ENCODE results near the gene EPHB6.

Gene EPHB6

DNA sequence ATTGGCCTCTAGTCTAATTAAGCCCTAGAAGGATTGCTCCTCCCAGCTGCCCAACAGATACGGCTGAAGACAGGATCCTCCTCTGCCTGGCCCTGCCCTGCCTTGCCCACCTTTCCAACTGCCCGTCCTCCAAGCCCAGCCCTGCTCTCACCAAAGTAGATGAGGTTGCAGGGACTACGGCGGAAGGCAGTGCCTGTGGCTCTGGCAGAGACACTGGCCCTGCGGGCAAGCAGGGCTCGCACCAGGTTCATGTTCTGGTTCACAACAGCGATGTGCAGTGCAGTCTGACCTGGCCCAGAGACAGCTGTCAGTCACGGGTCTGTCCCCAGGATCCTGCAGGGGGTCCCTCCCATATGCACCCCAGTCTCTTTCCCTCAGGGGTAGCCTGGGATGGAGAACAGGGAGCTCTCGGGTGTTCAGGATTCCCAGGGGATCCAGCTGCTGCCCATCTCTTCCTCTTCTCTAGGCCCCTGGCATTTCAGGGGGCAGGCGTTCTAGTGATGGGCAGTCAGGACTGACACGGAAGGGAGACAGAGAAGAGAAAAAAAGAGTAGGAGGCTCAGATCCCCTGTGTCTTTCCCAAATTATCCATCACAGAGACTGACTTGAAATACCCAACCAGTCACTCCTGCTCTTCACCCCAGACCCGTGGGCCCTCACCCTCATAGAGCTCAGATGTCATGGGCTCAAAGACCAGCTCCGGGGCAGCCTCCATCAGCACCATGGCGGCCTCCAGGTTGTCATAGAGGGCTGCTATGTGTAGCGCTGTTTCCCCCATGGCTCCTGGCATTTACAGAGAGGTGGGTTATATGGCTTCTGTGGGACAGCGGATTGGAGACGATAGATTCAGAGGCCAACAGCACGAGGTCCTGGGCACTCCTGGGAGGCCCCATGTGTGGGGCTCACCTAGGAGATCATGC lies 22.4 kb downstream of the EPHB6 start:
- DNase-seq (ENCODE audit: low spot score) = no peak

DNA sequence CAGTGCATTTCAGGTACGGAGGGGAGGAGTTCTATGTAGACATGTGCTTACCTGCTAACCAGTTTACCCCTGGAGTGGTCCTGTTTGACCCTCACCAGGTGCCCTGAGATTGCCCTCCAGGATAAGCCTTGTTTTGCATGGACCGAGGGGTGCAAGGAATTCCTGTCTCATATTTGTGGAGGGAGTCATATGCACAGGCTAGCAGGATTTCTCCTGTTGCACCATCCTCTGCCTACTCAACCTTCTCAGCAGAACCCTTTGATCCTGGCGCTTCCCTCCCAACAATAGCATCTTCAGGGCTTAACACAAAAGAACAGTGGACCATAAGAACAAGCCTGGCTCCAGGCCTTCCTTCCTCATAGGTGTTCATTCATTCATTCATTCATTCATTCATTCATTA lies 23.4 kb downstream of the EPHB6 start:
- no peak for DNase-seq (ENCODE audit: low spot score)

DNA sequence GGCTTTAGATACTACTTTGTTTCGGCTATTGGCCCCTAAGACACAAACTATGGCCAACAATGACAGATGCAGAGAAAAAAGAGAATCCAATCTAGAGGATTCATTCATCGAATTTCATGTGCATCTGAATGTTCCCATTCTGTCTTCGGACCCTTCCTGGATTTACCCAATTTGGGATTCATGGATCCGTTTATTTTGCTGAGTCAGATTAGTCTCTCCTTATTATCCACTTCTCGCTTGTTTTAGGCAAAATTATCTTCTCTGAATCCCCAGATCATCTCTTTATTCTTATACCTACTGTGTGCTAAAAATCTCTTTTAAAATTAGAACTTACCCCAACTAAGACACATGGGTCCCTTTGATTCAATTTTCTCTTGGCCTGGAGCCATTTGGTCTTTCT lies 24.2 kb downstream of the EPHB6 start:
- no peak for DNase-seq (ENCODE audit: low spot score)

DNA sequence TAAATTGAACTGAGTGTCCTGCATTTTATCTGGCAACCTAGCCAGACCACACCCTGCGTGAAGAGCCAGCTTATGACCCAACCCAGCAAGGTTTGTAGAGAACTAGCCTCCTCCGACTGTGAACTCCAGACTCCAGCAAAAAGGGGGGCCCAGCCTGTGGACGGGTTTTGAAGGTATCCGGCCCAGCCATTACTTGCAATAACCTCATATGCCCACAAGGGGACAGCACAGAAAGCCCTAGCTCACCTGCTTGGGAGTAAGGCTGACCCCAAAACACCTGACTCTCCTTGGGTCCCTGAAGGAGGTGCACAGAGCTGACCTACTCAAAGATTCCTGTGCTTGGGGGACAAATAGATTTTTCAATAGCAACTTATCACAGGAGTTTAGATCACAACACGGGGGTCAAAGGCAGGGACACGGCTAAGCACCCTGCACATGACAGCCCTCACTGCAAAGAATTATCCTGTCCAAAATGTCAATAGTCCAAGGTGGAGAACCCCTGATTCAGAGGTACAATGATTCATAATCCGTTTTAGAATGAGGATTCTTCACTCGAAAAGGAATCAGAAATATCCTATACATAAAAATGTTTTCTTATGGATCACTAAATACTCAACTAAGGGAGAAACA lies 26.1 kb downstream of the EPHB6 start:
- peak; percentile 15 for DNase-seq (ENCODE audit: low spot score)

DNA sequence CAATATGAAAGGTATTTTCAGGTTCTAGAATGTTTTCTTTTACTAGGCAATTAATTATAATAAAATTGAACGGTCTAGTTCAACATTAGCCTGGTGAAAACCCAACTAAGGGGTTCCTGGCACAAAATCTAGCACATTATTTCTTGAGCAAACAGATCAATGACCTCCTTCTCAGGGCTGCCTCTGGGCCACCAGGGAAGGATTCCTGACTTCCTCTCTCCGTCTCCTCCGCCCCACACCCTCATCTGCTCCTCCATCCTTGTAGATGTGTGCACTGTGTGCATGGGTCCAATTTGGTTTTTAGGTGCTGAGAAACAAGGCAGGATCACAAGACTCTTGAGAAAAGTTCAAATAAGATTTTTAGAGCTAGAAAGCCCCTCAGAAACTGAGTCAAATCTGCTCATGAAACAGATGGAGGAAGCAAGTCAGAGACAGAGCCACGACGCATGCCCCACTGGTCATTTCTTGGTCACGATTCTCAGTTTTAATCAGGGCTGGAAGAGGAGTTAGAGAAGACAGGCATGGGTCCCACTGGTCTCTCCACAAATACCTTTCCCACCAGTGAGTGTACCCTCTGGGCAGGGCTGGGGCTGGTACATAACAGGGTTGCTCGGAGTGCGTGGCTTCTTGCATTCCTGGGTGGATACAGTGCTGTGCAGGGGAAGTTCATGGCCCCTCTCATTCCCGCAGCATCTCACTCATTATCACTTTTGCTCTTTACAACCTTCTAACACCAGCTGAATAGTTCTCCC lies 26.9 kb downstream of the EPHB6 start:
- DNase-seq (ENCODE audit: low spot score) = no peak

DNA sequence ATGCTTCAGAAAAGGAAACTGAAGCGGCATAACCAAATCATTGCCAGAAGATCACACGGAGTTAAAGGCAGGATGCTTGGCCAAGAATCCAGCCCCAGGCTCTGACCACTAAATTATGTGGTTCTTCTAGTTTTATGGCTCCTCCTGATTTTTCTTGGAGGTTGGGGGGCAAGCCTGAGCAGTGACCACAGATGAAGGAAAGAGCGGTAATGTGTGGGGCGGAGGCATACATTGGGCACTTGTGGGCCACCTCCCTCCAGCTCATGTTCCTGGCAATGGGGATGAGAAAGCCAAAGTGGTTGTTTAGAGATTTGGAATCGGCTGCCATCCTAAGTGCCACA lies 27.4 kb downstream of the EPHB6 start:
- no peak for DNase-seq (ENCODE audit: low spot score)

DNA sequence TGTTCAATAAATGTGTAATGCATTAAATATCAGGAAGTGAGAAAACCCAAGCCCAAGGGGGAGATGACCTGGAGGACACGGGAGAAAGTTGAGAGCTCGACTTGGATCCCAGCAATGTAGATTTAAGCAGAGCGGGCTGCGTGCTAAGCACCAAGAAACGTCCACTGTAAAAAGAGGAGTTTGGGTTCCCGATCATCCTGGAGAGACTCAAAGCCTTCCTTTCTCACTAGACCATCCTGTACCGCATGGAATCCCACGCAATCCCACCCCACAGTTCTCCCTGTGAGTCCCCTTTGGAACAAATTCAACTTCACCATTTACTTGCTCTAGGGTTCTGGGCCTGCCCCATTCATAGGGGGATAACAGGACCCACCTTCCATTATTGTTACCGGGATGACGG lies 28.3 kb downstream of the EPHB6 start:
- DNase-seq (ENCODE audit: low spot score) = no peak

DNA sequence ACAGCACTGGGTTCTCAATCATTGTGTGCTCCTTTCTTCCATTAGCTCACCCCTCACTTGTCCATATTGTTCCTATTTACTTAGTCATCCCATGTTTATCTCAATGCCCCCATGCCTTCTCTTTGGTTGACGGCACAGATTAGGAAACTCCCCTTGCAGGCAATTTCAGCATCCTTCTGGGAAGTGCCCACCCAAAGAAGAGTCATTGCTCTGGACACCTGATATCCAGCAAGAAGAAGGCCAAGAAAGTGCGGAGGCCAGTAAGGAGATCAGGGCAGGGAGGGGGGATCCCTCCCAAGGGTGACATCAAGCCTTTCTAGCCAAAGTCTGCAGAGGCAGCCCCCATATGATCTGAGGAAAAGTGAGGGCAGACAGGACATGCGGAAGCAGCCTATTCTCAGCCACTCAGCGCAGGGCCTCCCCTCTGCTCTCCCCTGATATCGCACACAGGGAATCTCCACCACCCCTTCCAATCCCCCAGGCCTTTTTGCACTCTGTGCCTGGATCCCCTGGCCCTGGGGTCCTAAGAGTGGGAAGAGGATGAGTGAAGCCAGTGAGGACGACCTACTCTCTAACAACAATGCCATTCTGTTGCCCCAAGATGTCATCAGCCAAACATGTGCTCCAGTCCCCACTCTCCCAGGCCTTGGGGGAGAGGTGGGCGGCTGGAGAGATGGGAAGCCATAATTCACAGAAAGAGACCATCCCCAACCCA lies 28.9 kb downstream of the EPHB6 start:
- DNase-seq (ENCODE audit: low spot score) = no peak

DNA sequence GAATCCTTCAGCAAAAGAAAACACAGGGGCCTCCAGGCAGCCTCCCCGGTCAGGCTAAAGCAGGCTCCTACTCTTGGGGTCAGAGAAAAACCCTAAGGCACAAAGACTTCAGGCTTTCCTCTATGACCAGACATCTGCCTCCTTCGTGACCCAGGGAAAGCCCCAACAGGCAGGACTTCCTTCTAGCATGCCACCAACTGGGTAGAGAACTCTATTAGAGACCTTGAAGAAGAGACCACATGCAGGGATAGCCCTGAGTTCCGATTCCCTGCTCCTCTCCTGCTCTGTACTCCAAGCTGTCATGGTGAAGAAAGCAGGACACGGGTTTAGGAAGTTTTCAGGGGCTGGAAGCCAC lies 29.4 kb downstream of the EPHB6 start:
- DNase-seq (ENCODE audit: low spot score) = no peak

DNA sequence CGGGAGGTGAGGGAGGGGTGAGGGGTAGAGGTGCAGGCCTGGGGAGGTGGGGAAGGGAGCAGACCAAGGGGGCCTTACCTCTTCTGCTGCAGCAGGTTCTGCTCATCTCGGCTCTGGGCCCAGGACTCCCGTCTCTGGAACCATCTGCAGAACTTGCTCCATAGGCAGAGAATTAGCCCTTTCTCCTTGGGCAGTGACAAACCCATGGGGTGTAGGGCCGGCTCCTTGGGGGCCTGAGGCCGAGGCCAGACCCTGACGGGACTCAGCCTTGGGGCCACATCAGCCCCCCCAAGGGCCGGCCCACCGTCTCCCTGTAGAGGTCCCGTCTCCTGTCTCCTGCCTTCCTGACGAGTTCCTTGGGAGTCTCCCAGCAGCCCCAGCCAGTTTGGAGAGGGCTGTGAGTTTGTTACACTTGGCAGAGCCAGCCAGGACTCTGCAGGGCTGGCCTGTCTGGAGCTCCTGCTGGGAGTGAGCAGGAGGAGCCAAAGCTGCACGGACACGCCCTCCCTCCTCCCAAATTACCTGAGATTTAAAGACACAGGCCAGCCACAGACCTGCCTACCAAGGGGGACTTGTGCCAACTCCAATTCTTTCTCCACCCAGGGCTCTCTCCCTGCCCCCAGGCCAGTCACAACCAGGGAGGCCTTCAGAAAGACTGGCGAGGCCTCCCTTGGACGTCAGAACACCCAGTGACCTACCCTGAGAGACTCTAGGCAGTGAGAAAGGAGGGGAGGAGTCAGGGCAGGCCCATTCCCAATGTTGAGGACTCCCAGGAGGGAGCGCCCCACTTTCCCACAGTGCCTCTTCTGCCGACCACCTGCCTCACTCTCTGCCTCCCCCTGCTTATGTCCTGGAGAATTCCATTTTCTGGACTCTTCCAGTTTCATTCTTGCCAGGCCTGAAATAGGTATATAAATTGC lies 30.7 kb downstream of the EPHB6 start, which contains the start of gene TRPV6:
Gene TRPV6, minus strand, starts transcription at position 435 of the 920 bp plus-strand sequence.
- DNase-seq (ENCODE audit: low spot score) = no peak

DNA sequence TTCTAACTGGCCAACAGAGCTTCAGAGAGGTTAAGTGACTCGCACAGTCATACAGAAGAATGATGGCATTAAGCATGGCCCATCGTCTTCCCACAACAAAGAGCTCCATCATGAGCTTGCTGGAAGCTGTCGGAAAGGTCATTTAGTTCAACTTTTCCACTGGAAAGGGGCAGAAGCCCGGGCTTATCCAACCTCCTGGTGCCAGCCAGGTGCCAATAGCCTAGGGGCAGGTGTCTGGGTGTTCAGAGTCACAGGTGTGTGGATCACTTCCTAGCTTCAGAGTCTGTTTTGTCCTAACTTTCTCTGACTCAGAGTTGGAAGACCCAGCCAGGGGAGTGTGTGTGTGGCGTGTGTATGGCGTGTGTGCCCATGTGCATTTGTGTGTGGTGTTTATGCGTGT lies 32.0 kb downstream of the EPHB6 start:
- no peak for DNase-seq (ENCODE audit: low spot score)

DNA sequence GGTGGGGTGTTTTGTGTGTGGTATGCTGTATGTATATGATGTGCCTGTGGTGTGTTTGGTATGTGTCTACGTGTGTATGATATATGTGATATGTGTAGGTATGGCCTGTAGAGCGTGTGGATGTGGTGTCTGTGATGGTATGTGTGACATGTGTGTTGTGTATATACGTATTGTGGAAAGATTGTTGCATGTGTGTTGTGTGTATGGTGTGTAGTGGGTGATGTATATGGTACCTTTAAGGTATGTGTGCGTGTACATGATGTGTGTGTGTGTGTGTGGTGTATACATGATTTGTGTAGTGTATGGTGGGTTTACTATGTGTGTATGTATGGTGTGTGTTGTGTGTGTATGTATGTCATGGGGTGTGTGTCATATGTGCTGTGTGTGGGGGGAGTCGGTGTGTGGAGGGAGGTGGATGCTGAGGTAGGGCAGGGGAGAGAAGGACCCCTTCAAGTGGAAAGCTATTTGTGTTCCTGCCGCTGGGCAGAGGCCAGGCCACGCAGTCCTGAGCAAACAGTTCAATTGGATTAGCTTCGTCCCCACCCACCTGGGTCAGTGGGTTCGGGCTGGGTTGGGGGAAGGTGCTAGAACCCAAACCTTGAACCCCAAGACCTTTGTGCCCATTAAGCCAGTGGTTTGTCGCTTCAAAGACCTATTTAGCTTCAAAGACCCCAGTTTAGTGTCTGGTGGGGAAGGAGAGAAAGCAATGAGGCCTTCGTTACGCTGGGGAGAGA lies 32.6 kb downstream of the EPHB6 start:
- no peak for DNase-seq (ENCODE audit: low spot score)

DNA sequence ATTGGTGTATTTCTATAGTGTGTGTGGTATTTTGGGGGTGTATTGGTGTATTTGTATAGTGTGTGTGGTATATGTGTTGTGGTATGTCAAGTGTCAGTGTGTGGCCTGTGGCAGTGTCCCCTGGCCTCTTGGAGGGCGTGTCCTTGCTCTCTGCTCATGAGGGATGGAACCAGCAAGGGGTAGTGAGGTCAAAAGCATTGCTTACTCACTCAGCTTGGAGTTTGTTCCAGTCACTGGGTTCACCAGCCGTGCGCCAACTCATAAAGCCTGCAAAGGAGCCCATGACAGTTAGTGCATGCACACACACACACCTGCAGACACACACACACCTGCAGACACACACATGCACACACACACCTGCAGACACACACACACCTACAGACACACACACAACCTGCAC lies 34.9 kb downstream of the EPHB6 start:
- DNase-seq (ENCODE audit: low spot score) = no peak

DNA sequence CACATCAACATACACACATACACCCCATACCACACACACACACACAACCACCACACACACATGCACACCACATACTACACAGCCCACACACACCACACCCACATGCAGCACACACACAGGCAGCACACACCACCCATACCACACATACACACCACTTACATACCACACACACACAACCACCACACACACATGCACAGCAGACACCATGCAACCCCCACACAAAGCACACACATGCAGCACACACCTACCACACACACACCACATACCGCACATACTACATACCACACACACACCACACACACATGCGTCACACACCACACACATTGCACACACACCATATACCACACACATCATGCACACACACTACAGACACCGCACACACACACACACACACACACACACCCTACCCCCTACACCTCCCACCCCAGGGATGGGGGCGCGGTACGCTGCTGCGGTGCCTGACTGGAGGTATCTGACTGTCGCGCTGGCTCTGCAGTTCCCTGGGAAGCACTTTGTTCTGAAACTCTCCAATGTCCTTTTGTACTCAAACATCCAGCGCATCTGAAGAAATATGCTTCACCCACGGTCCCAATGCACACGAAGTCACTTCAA lies 36.1 kb downstream of the EPHB6 start:
- DNase-seq (ENCODE audit: low spot score) = no peak

DNA sequence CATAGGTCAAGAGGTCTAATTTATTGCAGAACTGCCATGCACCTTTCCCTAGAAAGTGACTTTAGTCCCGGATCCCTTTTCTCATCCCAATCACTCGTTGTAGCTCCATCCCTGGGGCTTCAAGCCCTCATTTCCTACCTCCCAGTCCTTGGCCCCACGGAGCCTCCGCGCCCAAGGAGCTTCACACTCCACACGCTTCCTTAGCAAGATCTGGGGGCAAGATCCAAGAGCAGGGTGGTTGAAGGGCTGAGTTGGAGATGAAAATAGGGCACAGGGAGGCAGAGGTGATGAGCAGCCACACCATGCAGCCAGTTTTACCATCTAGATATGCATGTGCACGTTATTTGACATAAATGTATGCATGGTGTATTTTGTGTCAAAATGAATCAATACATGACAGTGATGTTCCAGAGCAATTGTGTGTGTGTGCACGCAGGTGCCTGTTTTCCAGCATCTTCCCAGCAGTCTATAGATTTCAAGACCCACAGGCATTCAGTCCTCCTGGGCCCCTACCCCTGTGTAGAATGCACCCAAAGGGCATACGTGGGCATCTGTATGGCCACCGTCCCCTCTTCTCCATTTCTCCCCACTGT lies 36.7 kb downstream of the EPHB6 start:
- no peak for DNase-seq (ENCODE audit: low spot score)

DNA sequence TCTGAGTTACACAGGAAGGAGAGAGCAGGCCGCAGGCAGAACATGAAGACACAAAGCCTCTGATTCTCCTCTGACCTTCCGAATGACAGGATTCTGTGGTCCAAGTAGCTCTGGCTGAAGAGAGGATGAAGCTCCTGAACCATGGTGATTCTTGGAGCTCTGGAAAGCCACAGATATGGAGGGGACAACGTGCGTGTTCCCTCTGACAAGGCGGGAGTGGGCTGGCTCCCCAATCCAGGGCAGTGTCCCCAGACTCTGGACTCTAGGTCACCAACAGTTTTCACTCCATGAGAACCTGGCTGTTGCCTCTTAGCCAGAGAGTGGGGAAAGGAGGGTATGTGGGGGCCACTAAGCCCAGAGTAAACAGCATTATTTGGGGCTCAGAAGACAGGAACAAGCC lies 38.1 kb downstream of the EPHB6 start:
- DNase-seq (ENCODE audit: low spot score) = no peak

DNA sequence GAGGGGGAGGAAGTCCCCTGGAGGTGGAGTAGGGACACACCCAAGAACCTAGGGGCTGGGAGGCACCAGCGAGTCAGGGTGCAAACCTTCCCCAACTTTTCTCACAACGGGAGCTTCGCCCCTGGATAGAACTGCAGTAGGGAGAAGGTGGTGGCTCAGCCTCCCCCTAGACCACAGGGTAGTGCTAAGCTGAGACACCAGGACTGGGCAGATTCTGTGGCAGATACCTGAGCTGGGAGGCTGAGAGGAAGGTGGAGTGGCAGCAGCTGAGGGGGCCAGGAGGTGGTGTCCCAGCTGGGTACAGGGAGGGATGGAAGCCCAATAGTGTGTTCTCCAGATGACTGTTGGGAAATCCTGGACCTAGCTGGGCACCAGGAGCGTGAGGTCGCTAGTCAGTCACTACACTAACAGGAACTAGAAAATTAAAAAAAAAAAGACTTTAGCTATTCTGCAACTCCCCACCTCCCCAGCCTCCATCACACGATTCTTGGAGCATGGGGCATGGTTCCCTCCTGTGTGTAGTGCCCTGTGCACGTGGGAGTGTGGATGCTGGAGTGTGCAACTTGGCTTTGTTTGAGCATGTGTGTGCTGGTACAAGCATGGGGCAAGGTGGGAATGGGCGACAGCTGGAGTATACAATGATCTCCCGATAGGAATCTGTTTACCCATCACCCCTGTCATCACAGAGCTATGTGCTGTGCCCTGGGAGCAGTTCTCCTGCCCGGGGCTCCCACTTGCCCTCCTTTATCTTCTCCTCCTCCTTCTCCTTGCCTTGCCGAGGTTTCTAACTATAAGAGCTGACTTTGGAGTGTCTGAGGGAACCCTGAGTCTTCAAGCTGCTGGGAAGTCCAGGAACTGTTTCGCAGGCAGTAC lies 39.5 kb downstream of the EPHB6 start:
- DNase-seq (ENCODE audit: low spot score) = no peak

DNA sequence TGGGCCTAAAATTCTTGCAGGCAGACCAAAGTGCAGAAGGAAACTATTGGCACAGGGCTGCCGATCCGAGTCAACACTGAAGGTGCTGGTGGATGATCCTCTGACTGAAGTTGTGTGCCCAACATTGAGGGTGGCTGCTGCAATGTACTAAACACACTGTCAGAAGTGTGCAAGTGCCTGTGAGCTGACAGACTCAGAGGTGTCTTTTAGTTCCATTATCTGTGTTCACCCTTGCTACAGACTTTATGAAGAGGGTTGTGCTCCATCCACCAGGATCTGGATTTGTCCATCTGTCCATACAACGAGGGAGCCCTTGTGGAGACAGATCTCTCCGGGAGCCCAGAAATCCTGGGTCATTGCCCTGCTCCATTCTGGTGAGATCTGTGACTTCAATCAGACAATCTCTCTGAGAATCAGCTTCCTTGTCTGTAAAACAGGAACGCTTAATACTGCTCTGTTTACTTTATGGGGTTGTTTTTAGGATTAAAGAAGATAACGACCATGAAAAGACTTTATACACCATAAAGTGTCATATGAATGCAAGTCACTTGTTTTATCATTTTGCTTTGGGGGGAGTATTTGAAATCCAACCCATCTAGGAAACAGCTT lies 40.2 kb downstream of the EPHB6 start:
- DNase-seq (ENCODE audit: low spot score) = no peak

All from pons (tissue), 1 donor.